NCI-H2029 (cell line): ENCODE measurements around the gene HOXA9.

Experiments used
- DNase-seq: peaks from one replicate; lab custom pipeline; 2025; lab: John Stamatoyannopoulos, UW

HOXA9 gene

DNA sequence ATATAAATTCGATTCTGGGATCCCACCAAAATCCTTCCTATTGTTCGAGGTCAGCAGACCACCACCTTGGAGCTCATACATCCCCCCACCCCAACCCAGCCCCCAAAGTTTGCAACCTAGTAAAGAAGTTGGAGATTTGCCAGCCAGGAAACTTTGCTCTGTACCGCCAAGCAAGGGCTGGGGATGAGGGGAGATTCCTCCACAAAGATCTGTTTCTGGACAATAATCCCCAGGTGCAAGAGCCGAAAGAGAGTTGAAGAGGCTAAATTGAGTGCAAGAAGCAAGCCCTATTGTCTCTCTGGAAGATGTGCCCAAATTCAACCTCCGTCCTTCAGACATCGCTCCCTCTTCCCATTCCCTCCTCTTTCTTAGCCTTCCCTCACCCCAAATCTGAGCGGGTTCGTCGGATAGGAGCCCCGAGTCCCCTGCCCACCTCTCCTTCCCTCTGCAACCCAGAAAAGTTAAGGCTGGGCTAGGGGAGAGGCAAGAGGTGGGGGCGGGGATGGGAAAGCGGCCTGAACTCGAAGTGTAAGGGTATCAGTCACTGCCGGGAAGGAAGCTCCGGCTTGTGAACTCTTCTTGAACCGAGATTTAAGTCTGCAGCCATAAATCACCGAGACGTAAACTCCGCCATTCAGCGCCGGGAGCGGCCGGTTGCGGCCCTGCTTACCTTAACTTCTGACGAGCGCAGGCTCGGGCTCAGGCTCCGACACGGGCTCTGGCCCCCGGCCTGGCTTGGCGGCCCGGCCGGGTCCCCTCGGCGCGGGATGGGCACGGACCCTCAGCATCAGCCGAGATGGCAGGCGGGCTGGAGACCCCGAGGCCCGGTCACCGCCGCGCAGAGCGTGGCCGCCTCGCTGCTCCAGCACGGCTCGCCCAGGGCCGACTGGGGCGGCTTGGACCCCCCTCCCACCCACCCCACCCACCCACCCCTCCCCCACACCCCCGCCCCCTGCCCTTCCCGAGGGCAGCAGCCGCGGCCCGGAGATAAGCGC, 52.1 kb downstream of the HOXA9 start:
- no peak for DNase-seq
